ENCODE measurements around the gene DCP1B. TPM values are rescaled to one million over a fixed set of nuclear protein-coding genes. Genes with fewer than 3 reads are reported as not detected.

DCP1B gene
- total and polyA plus RNA-seq, 2 donors (not counting 3 experiments of a cell fraction or from before 2014, with no cell fraction given) = 11.2 to 19.8 TPM

- POLR2A ChIA-PET = no interaction called here
- FAIRE-seq = no peak
Observed at GRCh38 chr12:2029851-2030250, 25.6 kb upstream of the DCP1B start.

More at GRCh38 chr12:2029851-2030250, 25.6 kb upstream of the DCP1B start:
- Histone ChIP-seq H2AFZ (ENCODE audit: low read depth, low read length) (no peak overlapping the region), H3K9ac (replicated peaks; ENCODE audit: extremely low read depth, insufficient read depth, low read length) (no peak overlapping the region), H3K9me1 (replicated peaks; ENCODE audit: control insufficient read depth, extremely low read depth, insufficient read depth, low read length) (no peaks in the 10 kb centered on the region), H3K4me2 (ENCODE audit: insufficient read depth, low read length) (no peak overlapping the region), H3K27me3 (ENCODE audit: control insufficient read depth in 2 of 2, insufficient read depth in 2 of 2, low read length in 2 of 2) (peaks cover 25 to 32% of the 10 kb centered on the region in 2 experiments), H3K27ac (ENCODE audit: insufficient read depth, low read depth, low read length) (no peak overlapping the region), H3K4me1 (ENCODE audit: control insufficient read depth, extremely low read depth, insufficient read depth, low read length) (peaks cover 2% of the 10 kb centered on the region), H3K79me2 (ENCODE audit: control insufficient read depth, insufficient read depth, low read length) (no peaks in the 10 kb centered on the region), H3K4me3 (replicated peaks in 1 of 3; ENCODE audit: insufficient read depth in 1 of 3, low read depth in 1 of 3, low read length in 3 of 3) (no peak overlapping the region), H3K36me3 (ENCODE audit: control insufficient read depth in 2 of 2, extremely low read depth in 1 of 2, insufficient read depth in 2 of 2, low read length in 2 of 2) (no peaks in the 10 kb centered on the region), H3K9me3 (replicated peaks; ENCODE audit: control insufficient read depth, insufficient read depth, low read length) (no peaks in the 10 kb centered on the region), H4K20me1 (replicated peaks; ENCODE audit: control insufficient read depth, extremely low read depth, insufficient read depth, low read length) (no peaks in the 10 kb centered on the region)
- TF ChIP-seq MYC (IDR thresholded peaks at IDR 0.05; ENCODE audit: low read depth, low read length) = no peak
- no peak for TF ChIP-seq POLR2AphosphoS5 (IDR thresholded peaks at IDR 0.05; ENCODE audit: insufficient read depth, low read depth, low read length)
- no peak for TF ChIP-seq POLR2A (IDR thresholded peaks at IDR 0.05; ENCODE audit: low read depth, low read length)
- TF ChIP-seq JUN (IDR thresholded peaks at IDR 0.05; ENCODE audit: borderline replicate concordance, insufficient read depth, insufficient read length, low read depth) = no peak
- TF ChIP-seq MAX (IDR thresholded peaks at IDR 0.05; ENCODE audit: insufficient read depth, insufficient read length) = no peak
- no peak for TF ChIP-seq CTCF (IDR thresholded peaks at IDR 0.05; ENCODE audit: extremely low read depth in 1 of 2, insufficient read depth in 1 of 2, low read depth in 1 of 2, low read length in 2 of 2)
- TF ChIP-seq GATA2 (IDR thresholded peaks at IDR 0.05; ENCODE audit: insufficient read depth, insufficient read length, low read depth, low read length) = no peak
- TF ChIP-seq FOS (IDR thresholded peaks at IDR 0.05; ENCODE audit: borderline replicate concordance, insufficient read depth, low read length) = no peak
- no peak for TF ChIP-seq EZH2 (IDR thresholded peaks at IDR 0.05; ENCODE audit: borderline replicate concordance, low read depth, low read length, severe bottlenecking)
- intact Hi-C loops (cut with micrococcal nuclease) (loop anchor here (5.0 kb wide), 1 partner anchor 378 kb away; no protein-coding TSS in a partner anchor), dilution Hi-C loops (cut with MboI; ENCODE audit: extremely low pct_ligation_motif_present, low sequenced_read_pairs) (loop anchor here (10.0 kb wide), 1 partner anchor 65 kb away; no protein-coding TSS in a partner anchor)
- BruUV-seq (replicated peaks) = no TSS peak
- CTCF ChIA-PET = interaction anchor here (1.2 kb wide), 1 partner anchor 9 kb away, joined by 4 read pairs; no protein-coding TSS in a partner anchor
- no peak for DNase-seq (ENCODE audit: low read depth, low spot score)

All from endothelial cell of umbilical vein (primary cell).